NOMO-1 treated with DMSO at 0.1 percent for 48 hours (cell line): ENCODE results near the gene GUCY1A2.

Experiments used
- DNase-seq: peaks from one replicate; lab custom pipeline; 2025; ENCODE audit not compliant: unreplicated experiment; lab: John Stamatoyannopoulos, UW

The GUCY1A2 gene

GRCh38 chr11:106999196-106999595 lies 19.1 kb downstream of the GUCY1A2 start:
- DNase-seq = no peak

- no peak for DNase-seq
These were observed 19.4 kb downstream of the GUCY1A2 start for GRCh38 chr11:106998916-106999188.

GRCh38 chr11:106998116-106998915 lies 20.0 kb downstream of the GUCY1A2 start:
- no peak for DNase-seq

- DNase-seq = no peak
These were observed 21.0 kb downstream of the GUCY1A2 start for GRCh38 chr11:106997227-106997626.

GRCh38 chr11:106996691-106997090 lies 21.6 kb downstream of the GUCY1A2 start:
- DNase-seq = no peak

GRCh38 chr11:106990331-106990730 lies 27.9 kb downstream of the GUCY1A2 start:
- no peak for DNase-seq

- no peak for DNase-seq
These were observed 29.2 kb downstream of the GUCY1A2 start for GRCh38 chr11:106989078-106989455.

GRCh38 chr11:106988151-106989077 lies 29.9 kb downstream of the GUCY1A2 start:
- peak; percentile 74 for DNase-seq

- no peak for DNase-seq
These were observed 31.6 kb downstream of the GUCY1A2 start for GRCh38 chr11:106986673-106987072.

GRCh38 chr11:106986261-106986660 lies 32.0 kb downstream of the GUCY1A2 start:
- no peak for DNase-seq

- no peak for DNase-seq
These were observed 34.3 kb downstream of the GUCY1A2 start for GRCh38 chr11:106983991-106984390.

GRCh38 chr11:106983261-106983660 lies 35.0 kb downstream of the GUCY1A2 start:
- DNase-seq = no peak

GRCh38 chr11:106974831-106975230 lies 43.4 kb downstream of the GUCY1A2 start:
- DNase-seq = no peak

GRCh38 chr11:106971864-106972263 lies 46.4 kb downstream of the GUCY1A2 start:
- no peak for DNase-seq

GRCh38 chr11:106969644-106970355 lies 48.5 kb downstream of the GUCY1A2 start:
- no peak for DNase-seq

- no peak for DNase-seq
These were observed 55.3 kb downstream of the GUCY1A2 start for GRCh38 chr11:106962995-106963394.

- DNase-seq = no peak
These were observed 56.8 kb downstream of the GUCY1A2 start for GRCh38 chr11:106961518-106961917.

- no peak for DNase-seq
These were observed 57.2 kb downstream of the GUCY1A2 start for GRCh38 chr11:106961048-106961447.

GRCh38 chr11:106959800-106960199 lies 58.5 kb downstream of the GUCY1A2 start:
- DNase-seq = no peak

- DNase-seq = no peak
These were observed 58.9 kb downstream of the GUCY1A2 start for GRCh38 chr11:106959386-106959785.

GRCh38 chr11:106958517-106959248 lies 59.6 kb downstream of the GUCY1A2 start:
- no peak for DNase-seq
